ENCODE results near the gene SULT4A1.

DNA sequence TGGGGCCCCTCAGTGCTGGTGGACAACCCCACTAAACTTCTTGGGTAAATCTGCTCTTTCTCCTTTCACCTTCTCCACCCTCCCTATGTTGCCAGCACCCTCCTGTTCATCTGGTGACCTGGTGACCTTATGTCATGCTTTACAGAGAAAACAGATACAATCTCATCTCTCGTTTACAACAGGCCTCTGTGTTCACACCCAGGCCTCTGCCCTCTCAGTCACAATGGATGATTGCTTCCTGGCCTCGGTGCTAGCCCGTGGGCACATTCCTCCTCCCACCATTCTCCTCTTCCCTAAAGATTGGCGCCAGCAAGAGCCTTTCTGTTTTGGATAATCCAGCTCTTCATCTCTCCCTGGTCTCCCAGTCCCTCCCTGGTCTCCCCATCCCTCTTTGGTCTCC, 49.0 kb upstream of the SULT4A1 start:
- no peak for TF ChIP-seq POLR2A (IDR thresholded peaks at IDR 0.05)
- TF ChIP-seq, protein P1, sequence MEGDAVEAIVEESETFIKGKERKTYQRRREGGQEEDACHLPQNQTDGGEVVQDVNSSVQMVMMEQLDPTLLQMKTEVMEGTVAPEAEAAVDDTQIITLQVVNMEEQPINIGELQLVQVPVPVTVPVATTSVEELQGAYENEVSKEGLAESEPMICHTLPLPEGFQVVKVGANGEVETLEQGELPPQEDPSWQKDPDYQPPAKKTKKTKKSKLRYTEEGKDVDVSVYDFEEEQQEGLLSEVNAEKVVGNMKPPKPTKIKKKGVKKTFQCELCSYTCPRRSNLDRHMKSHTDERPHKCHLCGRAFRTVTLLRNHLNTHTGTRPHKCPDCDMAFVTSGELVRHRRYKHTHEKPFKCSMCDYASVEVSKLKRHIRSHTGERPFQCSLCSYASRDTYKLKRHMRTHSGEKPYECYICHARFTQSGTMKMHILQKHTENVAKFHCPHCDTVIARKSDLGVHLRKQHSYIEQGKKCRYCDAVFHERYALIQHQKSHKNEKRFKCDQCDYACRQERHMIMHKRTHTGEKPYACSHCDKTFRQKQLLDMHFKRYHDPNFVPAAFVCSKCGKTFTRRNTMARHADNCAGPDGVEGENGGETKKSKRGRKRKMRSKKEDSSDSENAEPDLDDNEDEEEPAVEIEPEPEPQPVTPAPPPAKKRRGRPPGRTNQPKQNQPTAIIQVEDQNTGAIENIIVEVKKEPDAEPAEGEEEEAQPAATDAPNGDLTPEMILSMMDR (IDR thresholded peaks at IDR 0.05): no peak

Data from testis (tissue), 2 donors.